Activated CD8-positive, alpha-beta memory T cell treated with anti-CD3 and anti-CD28 coated beads for 36 hours (primary cell): ENCODE data around the gene SMIM14. TPM values are rescaled to one million over a fixed set of nuclear protein-coding genes. Genes with fewer than 3 reads are reported as not detected.

Source experiments
- total RNA-seq, 2 experiments: library from RNA; stranded (reverse); gene quantifications; one replicate each; pipeline ENCODE4 v1.2.3, GENCODE V29; 2021

SMIM14 gene
- total RNA-seq, 2 experiments from 2014 or later = 0.57 to 0.78 TPM

Other genes with a start within 250 kb of the SMIM14 start
- not detected for gene KLB, start 231.9 kb downstream of the SMIM14 start, total RNA-seq
- 1,000 to 10,000 TPM; 1,524 to 1,633 TPM for gene RPL9, start 179.9 kb downstream of the SMIM14 start, total RNA-seq
- 10 to 100 TPM; 35.2 to 38.7 TPM for gene LIAS, start 179.8 kb downstream of the SMIM14 start, total RNA-seq
- 10 to 100 TPM; 29.2 to 37.4 TPM for gene UGDH, start 111.4 kb downstream of the SMIM14 start, total RNA-seq
- 10 to 100 TPM; 90.6 to 92.5 TPM for gene UBE2K, start 59.3 kb upstream of the SMIM14 start, total RNA-seq